H9 (cell line): ENCODE measurements around the gene KRTAP5-1. TPM values are rescaled to one million over a fixed set of nuclear protein-coding genes. Genes with fewer than 3 reads are reported as not detected.
"Not testable (repeated sequence)": the region's sequence is repeated elsewhere in the genome, so short reads cannot be mapped to it uniquely, and the experiment has no call there.

Experiments
- DNase-seq: peaks from one replicate; pipeline ENCODE4 v3.0.0-alpha.2; 2017
- H2AFZ ChIP-seq: one replicate; pipeline ENCODE4 v1.6.1; 2013; ENCODE audit warnings: mild to moderate bottlenecking, low read length, control low read depth, moderate library complexity
- H2AK5ac ChIP-seq: 2 replicates; pipeline ENCODE4 v1.6.1; 2013; ENCODE audit warnings: low read length, control low read depth, mixed read lengths; ENCODE audit not compliant: insufficient read length
- H2BK120ac ChIP-seq: one replicate; pipeline ENCODE4 v1.6.1; 2013; ENCODE audit warnings: low read depth, mild to moderate bottlenecking, low read length, control low read depth, inconsistent platforms; ENCODE audit not compliant: poor library complexity, severe bottlenecking
- H2BK12ac ChIP-seq: 2 replicates; pipeline ENCODE4 v1.6.1; 2013; ENCODE audit warnings: low read length, control low read depth, mixed read lengths, low read depth; ENCODE audit not compliant: insufficient read length
- H2BK15ac ChIP-seq: 2 replicates; pipeline ENCODE4 v1.6.1; 2013; ENCODE audit warnings: low read depth, low read length, control low read depth
- H2BK20ac ChIP-seq: one replicate; pipeline ENCODE4 v1.6.1; 2013; ENCODE audit warnings: low read depth, mild to moderate bottlenecking, low read length, control low read depth, inconsistent platforms; ENCODE audit not compliant: poor library complexity, severe bottlenecking
- H2BK5ac ChIP-seq: 2 replicates; pipeline ENCODE4 v1.6.1; 2013; ENCODE audit warnings: low read length, control low read depth, mixed read lengths; ENCODE audit not compliant: insufficient read length
- H3K14ac ChIP-seq: 2 replicates; pipeline ENCODE4 v1.6.1; 2013; ENCODE audit warnings: low read length, control low read depth; ENCODE audit not compliant: insufficient read depth
- H3K18ac ChIP-seq: 2 replicates; pipeline ENCODE4 v1.6.1; 2013; ENCODE audit warnings: low read depth, mild to moderate bottlenecking, mixed read lengths, low read length, control low read depth; ENCODE audit not compliant: insufficient read length
- H3K23ac ChIP-seq: 2 replicates; pipeline ENCODE4 v1.6.1; 2013; ENCODE audit warnings: low read length, control low read depth, mixed read lengths, low read depth; ENCODE audit not compliant: insufficient read length
- H3K23me2 ChIP-seq: 2 replicates; pipeline ENCODE4 v1.6.1; 2013; ENCODE audit warnings: low read depth, mild to moderate bottlenecking, mixed read lengths, low read length, control low read depth; ENCODE audit not compliant: insufficient read length, poor library complexity, severe bottlenecking
- H3K27ac ChIP-seq: 2 replicates; pipeline ENCODE4 v1.5.1; 2013; ENCODE audit warnings: low read length, control low read depth, mixed read lengths, low read depth; ENCODE audit not compliant: insufficient read length
- H3K27me3 ChIP-seq: 2 replicates; pipeline ENCODE4 v1.6.1; 2013; ENCODE audit warnings: low read length, control low read depth, inconsistent platforms; ENCODE audit not compliant: insufficient read depth
- H3K4ac ChIP-seq: 2 replicates; pipeline ENCODE4 v1.6.1; 2013; ENCODE audit warnings: low read depth, mild to moderate bottlenecking, control low read depth, inconsistent platforms, low read length, moderate library complexity
- H3K4me1 ChIP-seq: 2 replicates; pipeline ENCODE4 v1.6.1; 2013; ENCODE audit warnings: low read length, control low read depth, inconsistent platforms; ENCODE audit not compliant: insufficient read depth
- H3K4me2 ChIP-seq: 2 replicates; pipeline ENCODE4 v1.6.1; 2013; ENCODE audit warnings: low read length, control low read depth, mixed read lengths; ENCODE audit not compliant: insufficient read length, insufficient read depth
- H3K56ac ChIP-seq: 2 replicates; pipeline ENCODE4 v1.6.1; 2013; ENCODE audit warnings: low read depth, mild to moderate bottlenecking, mixed read lengths, low read length, control low read depth; ENCODE audit not compliant: insufficient read length
- H3K79me1 ChIP-seq: 2 replicates; pipeline ENCODE4 v1.6.1; 2013; ENCODE audit warnings: low read depth, mild to moderate bottlenecking, moderate library complexity, low read length, control low read depth, inconsistent platforms; ENCODE audit not compliant: insufficient read depth, poor library complexity, severe bottlenecking
- H3K79me2 ChIP-seq: 2 replicates; pipeline ENCODE4 v1.6.1; 2013; ENCODE audit warnings: low read length, control low read depth, inconsistent platforms; ENCODE audit not compliant: insufficient read depth
- H3K9ac ChIP-seq: 2 replicates; pipeline ENCODE4 v1.6.1; 2013; ENCODE audit warnings: low read length, control low read depth, mixed read lengths; ENCODE audit not compliant: insufficient read length; ENCODE audit errors: extremely low read depth
- H3K9me3 ChIP-seq: one replicate; pipeline ENCODE4 v1.6.1; 2013; ENCODE audit warnings: low read depth, low read length, inconsistent platforms; ENCODE audit not compliant: control insufficient read depth
- H3T11ph ChIP-seq: one replicate; pipeline ENCODE4 v1.6.1; 2013; ENCODE audit warnings: mild to moderate bottlenecking, low read length, control low read depth, inconsistent platforms
- H4K20me1 ChIP-seq: one replicate; pipeline ENCODE4 v1.6.1; 2013; ENCODE audit not compliant: control insufficient read depth, insufficient read length, insufficient read depth
- H4K5ac ChIP-seq: 2 replicates; pipeline ENCODE4 v1.6.1; 2013; ENCODE audit warnings: low read depth, mild to moderate bottlenecking, mixed read lengths, low read length, control low read depth; ENCODE audit not compliant: insufficient read length
- H4K8ac ChIP-seq: replicated peaks from 2 replicates; pipeline ENCODE4 v1.6.1; 2013; ENCODE audit warnings: low read length, control low read depth, mixed read lengths, low read depth; ENCODE audit not compliant: insufficient read length
- H4K91ac ChIP-seq: 2 replicates; pipeline ENCODE4 v1.6.1; 2013; ENCODE audit warnings: low read depth, mild to moderate bottlenecking, moderate library complexity, mixed read lengths, low read length, control low read depth; ENCODE audit not compliant: insufficient read length
- H3K27ac Mint-ChIP-seq, 3 experiments: 2 replicates in 2 of 3; 3 replicates in 1 of 3; pipeline ENCODE4 v1.8.0; 2020 to 2021; ENCODE audit warnings: mixed read lengths in 3 of 3, mild to moderate bottlenecking in 1 of 3, moderate library complexity in 1 of 3
- H3K27me3 Mint-ChIP-seq: 2 replicates; pipeline ENCODE4 v1.8.0; 2021; ENCODE audit warnings: low read depth, mild to moderate bottlenecking, moderate library complexity, mixed read lengths
- H3K36me3 Mint-ChIP-seq, 3 experiments: 2 replicates in 2 of 3; 3 replicates in 1 of 3; pipeline ENCODE4 v1.8.0; 2020 to 2021; ENCODE audit warnings: low read depth in 3 of 3, mixed read lengths in 3 of 3; ENCODE audit not compliant: insufficient read depth in 1 of 3
- H3K4me1 Mint-ChIP-seq, 2 experiments: 2 replicates each; pipeline ENCODE4 v1.8.0; 2020; ENCODE audit warnings: mixed read lengths in 2 of 2
- H3K4me3 Mint-ChIP-seq, 2 experiments: 2 replicates in 1 of 2; 3 replicates in 1 of 2; pipeline ENCODE4 v1.8.0; 2020 to 2021; ENCODE audit warnings: mild to moderate bottlenecking in 2 of 2, mixed read lengths in 2 of 2, moderate library complexity in 1 of 2
- H3K9me3 Mint-ChIP-seq, 2 experiments: 2 replicates in 1 of 2; 3 replicates in 1 of 2; pipeline ENCODE4 v1.8.0; 2020; ENCODE audit warnings: mild to moderate bottlenecking in 2 of 2, mixed read lengths in 2 of 2, moderate library complexity in 1 of 2
- CTCF ChIP-seq: fragments of 200-600 bp; sonication (generic); conservative IDR thresholded peaks from 3 replicates; pipeline ENCODE4 v1.8.0; 2021; ENCODE audit warnings: antibody characterized with exemption, mild to moderate bottlenecking
- whole genome bisulfite sequencing: extraction: QIAGEN DNeasy Blood & Tissue Kit; methylation state at CpG from one replicate; pipeline ENCODE4 v1.1.7; 2013; ENCODE audit warnings: missing lambda C conversion rate, low lambda C conversion rate, mixed read lengths; ENCODE audit not compliant: insufficient read length; ENCODE audit errors: extremely low coverage; 5-methylcytosine and 5-hydroxymethylcytosine counted together
- total RNA-seq: library from RNA; stranded (reverse); gene quantifications from 2 replicates; pipeline ENCODE4 v1.2.1, GENCODE V29; 2021

Gene KRTAP5-1
- total RNA-seq, 1 experiment from 2014 or later, result not detected

GRCh38 chr11:1597331-1597993, 12.4 kb upstream of the KRTAP5-1 start:
- no CpG with 5 or more reads among the region's 10 CpGs for WGBS
- H4K8ac ChIP-seq, result no peak overlapping the region
- no peak overlapping the region for H4K5ac ChIP-seq

GRCh38 chr11:1596576-1597121, 11.6 kb upstream of the KRTAP5-1 start:
- no CpG with 5 or more reads among the region's 19 CpGs for WGBS
- H4K91ac ChIP-seq, H3K9me3 ChIP-seq, H2AK5ac ChIP-seq, H2BK120ac ChIP-seq, H2BK20ac ChIP-seq, H3K36me3 Mint-ChIP-seq, H2BK5ac ChIP-seq, H2BK12ac ChIP-seq, H2AFZ ChIP-seq, H4K20me1 ChIP-seq, H3K27ac ChIP-seq, H3T11ph ChIP-seq, H2BK15ac ChIP-seq, H3K4ac ChIP-seq, H3K4me1 ChIP-seq, H3K56ac ChIP-seq, H3K79me1 ChIP-seq, H4K8ac ChIP-seq, H4K5ac ChIP-seq, H3K27me3 ChIP-seq, H3K23ac ChIP-seq, H3K23me2 ChIP-seq, H3K79me2 ChIP-seq: not testable (repeated sequence)
- H3K27me3 Mint-ChIP-seq, result peaks cover 73% of the 10 kb centered on the region
- Histone ChIP-seq H3K14ac (peak overlapping the region; percentile 71; the same call in 1 of the 2 replicates), H3K9ac (peak overlapping the region; percentile 22), H3K18ac (peak overlapping the region; percentile 29), H3K4me2 (peak overlapping the region; percentile 51)
- peak overlapping the region; percentile 5 to 31; a peak in 3 of 5 replicates for H3K4me3 Mint-ChIP-seq
- peaks cover 5 to 11% of the 10 kb centered on the region in 2 experiments for H3K9me3 Mint-ChIP-seq
- peak overlapping the region in 2 of 3 experiments; percentile 27 to 36; a peak in 2 of 7 replicates for H3K27ac Mint-ChIP-seq
- DNase-seq, result peak; percentile 52
- peaks cover 29 to 33% of the 10 kb centered on the region in 2 experiments for H3K4me1 Mint-ChIP-seq

More at GRCh38 chr11:1597331-1597993, 12.4 kb upstream of the KRTAP5-1 start:
- DNase-seq, result no peak
- Mint-ChIP-seq H3K9me3 (peaks cover 12 to 18% of the 10 kb centered on the region in 2 experiments), H3K36me3 (peaks cover 4 to 8% (median 4%) of the 10 kb centered on the region in 3 experiments; a peak in 6 of 7 replicates), H3K27ac (no peak overlapping the region; a peak in 1 of 7 replicates), H3K27me3 (peaks cover 68% of the 10 kb centered on the region), H3K4me3 (no peak overlapping the region), H3K4me1 (peaks cover 29 to 33% of the 10 kb centered on the region in 2 experiments)
- H3K18ac ChIP-seq, result peak overlapping the region; percentile 35
- no peaks in the 10 kb centered on the region for H3K23me2 ChIP-seq
- no peak overlapping the region for H2AK5ac ChIP-seq
- H3K14ac ChIP-seq, result no peak overlapping the region
- no peak overlapping the region for H3K4ac ChIP-seq
- no peaks in the 10 kb centered on the region for H3K79me2 ChIP-seq
- H3K56ac ChIP-seq, result no peak overlapping the region
- no peak overlapping the region for H3K27ac ChIP-seq
- peaks cover 3% of the 10 kb centered on the region; the same call in 1 of the 2 replicates for H3K4me1 ChIP-seq
- no peak overlapping the region for H2BK15ac ChIP-seq
- H3K4me2 ChIP-seq, result no peak overlapping the region
- no peaks in the 10 kb centered on the region for H3K27me3 ChIP-seq
- no peak overlapping the region for H2AFZ ChIP-seq
- H2BK5ac ChIP-seq, result no peak overlapping the region
- H2BK12ac ChIP-seq, result no peak overlapping the region
- no peak overlapping the region for H2BK120ac ChIP-seq
- H3T11ph ChIP-seq, result no peak overlapping the region
- H3K79me1 ChIP-seq, result no peaks in the 10 kb centered on the region
- no peaks in the 10 kb centered on the region for H4K20me1 ChIP-seq
- H4K91ac ChIP-seq, result no peak overlapping the region
- no peak overlapping the region for H3K23ac ChIP-seq
- H2BK20ac ChIP-seq, result no peak overlapping the region
- H3K9ac ChIP-seq, result no peak overlapping the region
- H3K9me3 ChIP-seq, result no peaks in the 10 kb centered on the region
- no peak for TF ChIP-seq CTCF
